HuH-7 (cell line): ENCODE measurements around the gene KIDINS220.

Experiments used
- DNase-seq: peaks from one replicate; pipeline ENCODE4 v3.0.0; 2011; ENCODE audit warnings: low spot score

The KIDINS220 gene

DNA sequence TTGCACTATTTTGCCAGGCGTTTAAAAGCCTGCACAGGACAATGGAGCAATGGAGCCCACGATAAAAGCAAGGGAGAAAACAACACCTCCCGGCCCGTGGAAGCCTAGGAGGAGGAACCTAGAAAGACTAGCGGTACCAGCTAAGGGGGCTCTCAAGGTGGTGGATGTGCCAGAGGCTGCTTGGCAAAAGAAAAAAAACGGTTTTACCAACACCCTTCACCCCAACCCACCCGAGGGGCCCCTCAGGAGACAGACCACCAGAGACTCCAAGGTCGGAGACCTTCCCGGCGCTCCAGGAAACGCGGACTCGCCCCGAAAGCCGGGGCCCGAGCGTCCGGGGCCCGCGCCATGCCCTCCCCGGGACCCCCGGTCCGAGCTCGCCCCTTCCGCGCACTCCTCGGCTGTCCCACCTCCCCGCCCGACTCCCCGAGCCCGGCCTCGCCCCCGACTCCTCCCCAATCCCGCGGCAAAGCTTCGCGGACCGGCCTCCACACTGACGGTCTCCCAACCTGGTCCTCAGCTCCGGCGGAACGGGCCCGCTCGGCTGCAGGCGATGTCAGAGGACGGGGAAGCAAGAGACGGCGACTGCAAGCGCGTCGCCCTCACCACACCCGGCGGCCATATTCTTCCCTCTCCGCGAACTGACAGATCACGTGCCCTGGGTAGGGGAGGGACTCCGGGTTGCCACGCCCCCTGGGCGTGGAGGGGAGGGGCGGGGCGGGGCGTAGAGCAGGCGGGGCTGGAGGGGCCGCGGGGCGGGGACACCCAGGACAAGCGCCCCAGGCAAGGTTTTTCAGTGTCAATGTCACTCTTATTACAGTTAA, at the start of gene KIDINS220:
Gene KIDINS220 (minus strand): TSS at position 643 of the 824 bp plus-strand sequence. CDS start 10,520 bp downstream, outside the sequence.
- DNase-seq, result peak; percentile 88

DNA sequence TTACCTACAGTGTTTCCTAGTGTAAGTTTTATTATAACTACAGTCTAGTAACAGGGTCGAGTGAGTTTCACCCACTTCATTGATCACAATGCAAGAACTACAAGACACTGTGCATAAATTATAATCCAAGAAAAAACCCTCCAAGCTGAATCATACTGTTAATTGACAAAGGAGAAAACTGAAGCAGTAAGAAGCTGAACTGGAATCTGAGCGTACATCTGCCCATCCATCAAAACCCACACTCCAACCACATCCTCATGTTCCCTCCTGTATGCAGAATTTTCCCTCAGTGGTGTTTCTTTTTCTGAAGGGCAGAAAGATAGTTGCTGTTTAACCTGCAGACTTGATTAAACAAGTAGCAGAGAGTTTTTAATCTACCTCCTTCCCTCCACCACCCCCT, 49.5 kb upstream of the KIDINS220 start:
- no peak for DNase-seq

DNA sequence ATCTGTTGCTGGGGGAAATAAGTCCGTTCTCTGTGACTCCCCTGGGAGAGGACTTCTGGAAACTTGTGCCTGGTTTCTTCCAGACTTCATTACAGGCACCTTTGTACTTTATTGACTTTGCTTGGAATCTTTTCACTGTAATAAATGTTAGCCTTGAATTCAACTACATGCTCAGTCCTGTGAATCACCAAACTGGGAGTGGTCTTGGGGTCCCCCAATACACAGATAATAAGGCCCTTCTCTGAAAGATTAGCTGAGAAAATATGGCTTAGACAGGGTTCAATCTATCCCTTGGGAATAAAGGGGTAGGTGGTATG, 48.7 kb upstream of the KIDINS220 start:
- DNase-seq, result no peak

DNA sequence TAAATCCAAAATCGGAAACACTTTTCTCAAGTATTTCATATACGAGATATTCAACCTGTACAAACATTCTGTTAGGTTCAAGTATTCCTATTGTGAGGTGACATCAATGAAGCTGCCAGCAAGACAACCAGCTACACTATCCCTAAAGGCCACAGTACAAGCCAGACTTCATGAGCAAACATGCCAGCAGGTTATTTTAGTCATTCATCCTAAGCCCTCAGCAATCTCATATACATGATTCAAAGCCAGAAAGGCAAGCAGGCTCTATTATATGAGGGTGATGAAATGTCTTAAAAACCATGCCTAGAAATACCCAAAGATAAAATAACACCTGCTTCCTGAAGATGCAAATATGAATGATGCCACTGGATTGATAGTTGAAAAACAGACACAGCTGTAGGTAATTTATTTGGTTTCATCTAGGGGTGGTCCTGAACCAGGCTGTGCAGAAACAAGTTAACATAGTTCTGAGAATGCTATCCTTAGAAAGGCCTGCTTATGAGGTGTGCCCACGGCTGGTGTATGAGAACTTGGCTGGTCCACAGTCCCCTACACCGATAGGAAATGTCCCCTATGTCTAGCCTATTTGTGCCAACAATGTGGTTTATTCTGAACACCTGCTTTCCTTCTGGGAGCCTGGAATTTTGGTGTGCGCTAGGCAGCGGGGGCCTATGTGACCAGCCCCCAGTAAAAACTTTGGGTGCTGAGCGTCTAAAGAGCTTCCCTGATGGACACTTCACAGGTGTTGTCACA, 48.2 kb upstream of the KIDINS220 start:
- no peak for DNase-seq

DNA sequence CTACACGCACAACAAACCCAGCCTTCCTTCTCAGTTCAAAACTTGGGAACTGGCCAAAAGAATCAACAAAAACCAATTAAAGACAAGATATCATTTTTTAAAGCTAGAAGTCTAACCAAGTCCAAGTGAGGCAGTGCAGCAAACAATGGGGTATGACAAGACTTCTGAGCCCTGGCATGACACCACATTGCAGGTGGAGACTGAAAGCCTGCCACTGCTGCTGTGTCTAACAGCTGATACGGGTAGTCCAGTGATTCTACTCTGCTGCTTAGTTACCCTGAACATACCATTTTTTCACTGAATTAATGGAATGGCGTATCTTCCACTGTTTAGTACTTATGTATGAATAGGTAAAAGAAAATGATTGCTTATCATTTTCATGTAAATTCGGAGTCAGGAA, 47.4 kb upstream of the KIDINS220 start:
- DNase-seq, result no peak

DNA sequence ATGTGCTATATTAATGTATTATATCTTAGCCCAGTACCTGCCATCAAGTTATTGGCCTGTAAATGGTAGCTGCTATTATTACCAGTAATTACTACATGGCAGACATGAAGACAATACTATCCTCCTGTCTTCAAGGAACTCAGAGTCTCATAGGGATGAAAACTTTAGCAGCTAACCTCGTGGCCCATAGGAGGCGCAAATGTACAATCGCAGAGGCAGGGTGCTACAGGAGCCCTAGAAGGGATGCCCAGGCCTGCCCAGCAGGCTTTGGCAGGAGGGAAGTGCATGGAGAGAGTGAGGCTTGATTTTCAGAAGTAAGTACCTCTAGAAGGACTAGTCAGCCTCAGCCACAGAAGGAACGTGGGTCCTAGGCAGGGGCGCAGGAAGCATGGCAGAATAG, 44.7 kb upstream of the KIDINS220 start:
- peak; percentile 12 for DNase-seq

DNA sequence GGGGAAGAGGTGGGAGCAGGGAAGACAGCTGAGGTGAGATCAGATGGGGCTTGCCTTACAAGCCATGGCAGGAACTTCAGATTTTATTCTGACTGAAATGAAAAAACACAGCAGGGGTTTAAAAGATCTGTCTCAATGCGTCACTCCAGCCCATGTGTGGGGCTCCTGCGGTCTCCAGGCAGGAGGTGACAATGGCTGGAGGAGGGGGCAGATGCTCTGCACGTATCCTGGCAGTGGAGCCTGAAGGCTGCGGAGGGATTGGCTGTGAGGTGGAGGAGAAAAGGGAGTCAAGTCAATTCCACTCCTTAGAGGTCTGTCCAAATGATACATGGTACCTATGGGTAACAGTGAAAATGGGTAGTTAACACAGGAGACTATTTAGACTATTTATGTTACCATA, 40.5 kb upstream of the KIDINS220 start:
- no peak for DNase-seq

DNA sequence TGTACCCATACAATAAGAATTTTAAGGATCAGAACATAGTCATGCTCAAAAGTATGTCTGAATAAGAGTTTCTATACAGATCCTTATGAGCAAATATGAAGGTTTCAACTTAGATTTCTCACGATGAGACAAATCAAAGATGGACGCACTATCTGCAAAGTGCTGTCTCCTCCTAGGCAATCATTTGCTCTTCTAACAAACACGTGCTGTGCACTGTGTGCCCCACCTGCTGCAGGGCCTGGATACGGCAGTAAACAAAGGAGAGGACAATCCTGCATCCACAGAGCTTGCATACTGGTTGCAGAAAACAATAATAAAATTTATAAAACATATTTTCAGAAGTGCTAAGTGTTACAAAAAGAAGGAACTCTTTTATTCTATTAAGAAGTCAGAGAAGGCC, 39.9 kb upstream of the KIDINS220 start:
- no peak for DNase-seq

DNA sequence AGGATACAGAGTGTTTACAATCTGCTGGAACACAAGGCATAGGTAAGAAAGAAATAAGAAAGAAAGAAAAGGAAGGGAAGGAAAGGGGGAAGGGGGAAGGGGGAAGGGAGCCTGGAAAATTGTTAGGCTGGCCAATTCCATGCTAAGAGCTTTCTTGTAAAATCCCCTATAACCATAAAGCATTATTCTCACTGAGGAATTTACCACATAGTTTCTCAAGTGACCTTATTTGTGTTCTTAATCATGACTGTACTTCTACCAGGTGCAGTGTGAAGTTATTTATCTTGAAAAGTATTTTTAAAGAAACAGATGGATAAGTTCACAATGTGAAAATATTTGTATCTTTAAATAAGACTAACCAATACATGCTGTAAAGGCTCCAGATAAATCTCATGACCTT, 39.2 kb upstream of the KIDINS220 start:
- DNase-seq, result no peak

DNA sequence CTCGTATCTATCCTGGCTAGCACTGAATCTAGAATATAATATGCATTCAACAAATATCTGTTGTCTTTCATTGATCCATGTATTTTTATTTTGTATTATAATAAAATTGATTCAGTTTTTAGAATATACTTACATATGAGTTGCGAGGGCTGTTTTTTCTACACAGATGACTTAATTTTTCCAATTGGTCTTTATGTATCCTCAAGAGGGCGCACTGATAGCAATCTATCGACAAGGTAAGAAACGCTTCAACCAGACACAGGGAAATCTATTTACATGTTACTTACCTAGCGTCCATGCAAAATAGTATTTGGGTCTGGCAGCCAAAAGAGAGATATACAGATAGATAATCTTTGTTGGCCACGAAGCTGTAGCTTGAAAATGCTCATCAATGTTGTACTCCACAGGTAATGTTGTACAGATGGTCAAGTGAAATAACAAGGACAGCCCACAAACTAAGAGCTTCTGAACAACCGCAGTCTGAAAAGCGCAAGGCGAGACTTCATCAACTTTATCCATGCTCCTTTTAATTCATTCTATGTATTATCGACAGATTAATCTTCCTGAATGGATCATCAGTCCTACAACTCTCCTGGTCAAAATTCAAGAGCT, 35.5 kb upstream of the KIDINS220 start:
- peak; percentile 32 for DNase-seq

DNA sequence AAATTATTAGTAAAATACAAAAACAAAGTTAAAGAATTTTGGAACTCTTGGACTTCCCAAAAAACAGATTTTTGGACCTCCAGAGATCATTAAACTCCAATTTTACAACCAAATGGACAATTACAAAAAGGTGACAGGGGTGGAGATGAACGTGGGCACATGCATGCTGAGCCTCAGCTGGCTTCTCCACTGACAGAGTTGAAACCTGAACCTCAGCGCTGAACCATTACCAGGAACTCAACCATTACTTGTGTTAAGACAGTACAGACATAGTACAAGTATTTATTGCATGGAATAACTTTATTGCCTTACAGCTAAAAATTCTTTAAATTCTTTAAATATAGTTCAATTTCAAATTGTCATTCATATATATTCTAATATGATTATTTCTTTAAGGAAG, 33.0 kb upstream of the KIDINS220 start:
- no peak for DNase-seq

DNA sequence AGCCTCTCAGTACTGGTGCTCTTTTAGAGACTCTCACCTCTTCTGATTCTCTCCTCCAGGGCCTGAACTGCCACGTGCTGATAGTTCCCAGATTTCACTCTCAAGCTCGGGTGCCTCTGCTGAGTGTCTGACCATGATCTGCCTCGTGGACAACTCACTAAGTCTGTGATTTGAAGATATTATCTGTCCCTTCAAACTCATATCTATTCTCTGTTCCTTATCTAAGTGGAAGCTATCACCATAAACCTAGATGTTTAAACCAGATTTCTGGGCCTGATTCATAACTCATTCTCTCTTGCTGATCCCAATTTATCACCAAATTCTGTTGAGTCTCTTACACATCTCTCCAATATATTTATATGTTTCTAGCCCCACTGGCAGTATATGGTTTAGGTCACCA, 29.9 kb upstream of the KIDINS220 start:
- DNase-seq, result no peak

DNA sequence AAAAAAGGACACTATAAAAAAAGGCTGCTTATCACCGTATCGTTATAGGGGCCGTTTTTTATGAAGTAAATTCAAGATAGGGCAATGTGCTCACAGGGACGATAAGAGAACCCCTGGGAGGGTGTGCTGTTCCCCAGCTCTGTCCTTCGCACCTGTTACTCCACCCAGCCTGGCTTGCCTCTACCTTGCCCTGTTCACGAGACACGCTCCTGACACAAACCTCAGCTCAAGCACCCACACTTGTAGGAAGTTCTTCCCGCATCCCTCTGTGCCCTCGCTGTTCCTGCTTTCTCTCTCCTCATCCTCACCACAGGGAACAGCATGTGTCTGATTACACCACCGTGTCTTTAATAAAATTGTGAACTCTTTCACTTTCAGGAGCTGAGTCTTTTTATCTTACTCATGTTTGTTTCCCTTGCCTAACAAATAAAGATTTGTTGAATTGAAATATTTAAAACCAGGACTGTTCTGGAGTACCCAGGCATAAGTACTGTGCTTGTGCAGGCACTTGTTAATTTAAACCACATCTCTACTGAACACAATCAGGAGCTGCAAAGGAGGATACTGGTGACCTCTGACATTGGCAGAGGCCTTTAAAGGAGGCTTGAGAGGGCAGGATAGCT, 26.0 kb upstream of the KIDINS220 start:
- no peak for DNase-seq

DNA sequence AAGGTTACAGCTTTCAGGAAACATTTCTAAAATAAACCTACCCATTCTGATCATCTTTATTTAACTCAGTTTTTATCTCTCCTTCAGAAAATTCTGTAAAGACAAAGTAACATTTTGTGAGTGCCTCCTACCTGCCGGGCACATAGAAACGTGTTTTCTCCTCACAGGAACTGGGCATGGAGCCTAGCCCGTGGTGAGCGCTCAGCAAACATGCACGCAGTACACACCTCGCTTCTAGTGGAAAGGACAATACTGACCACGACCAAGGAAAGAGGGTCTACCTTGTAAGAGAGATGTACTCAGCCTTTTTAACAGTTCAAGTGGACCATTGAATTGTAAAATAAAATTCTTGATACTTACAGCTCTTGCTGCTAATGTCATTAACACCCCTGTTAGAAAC, 24.8 kb upstream of the KIDINS220 start:
- DNase-seq, result no peak

DNA sequence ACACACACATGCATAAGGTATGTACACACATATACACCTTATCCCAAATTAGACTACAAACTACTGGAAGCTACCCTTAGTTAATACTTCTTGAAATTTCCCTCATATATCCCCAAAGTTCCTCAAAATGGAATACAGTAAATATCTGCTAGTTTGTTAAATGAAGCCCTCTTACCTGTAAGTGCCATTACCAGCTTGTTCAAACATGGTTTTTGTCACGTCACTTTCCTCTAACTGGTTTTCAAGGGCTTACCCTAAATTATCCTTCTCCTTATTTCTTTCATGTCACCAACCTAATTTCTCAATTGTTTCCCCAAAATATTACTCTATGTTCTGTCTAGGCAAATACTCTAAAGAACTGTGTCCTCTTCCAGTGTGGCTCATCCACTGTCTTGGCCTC, 24.4 kb upstream of the KIDINS220 start:
- DNase-seq, result no peak

DNA sequence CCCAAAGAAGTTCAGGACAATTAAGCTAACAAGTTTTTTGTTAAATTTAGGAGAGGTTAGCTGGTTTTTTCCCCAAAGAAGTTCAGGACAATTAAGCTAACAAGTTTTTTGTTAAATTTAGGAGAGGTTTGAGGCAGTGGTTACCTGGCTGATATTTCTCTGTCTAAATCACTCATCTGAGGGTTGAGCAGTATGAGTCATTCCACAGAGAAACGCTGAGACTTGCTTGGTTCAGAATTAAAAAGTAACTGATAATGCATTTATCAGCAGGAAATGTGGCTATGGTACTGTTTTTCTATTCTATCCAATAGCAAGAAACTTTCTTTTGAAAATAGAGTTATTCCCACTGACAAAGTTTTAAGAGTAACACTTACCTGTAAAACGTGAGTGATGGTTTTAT, 22.8 kb upstream of the KIDINS220 start:
- DNase-seq, result no peak

DNA sequence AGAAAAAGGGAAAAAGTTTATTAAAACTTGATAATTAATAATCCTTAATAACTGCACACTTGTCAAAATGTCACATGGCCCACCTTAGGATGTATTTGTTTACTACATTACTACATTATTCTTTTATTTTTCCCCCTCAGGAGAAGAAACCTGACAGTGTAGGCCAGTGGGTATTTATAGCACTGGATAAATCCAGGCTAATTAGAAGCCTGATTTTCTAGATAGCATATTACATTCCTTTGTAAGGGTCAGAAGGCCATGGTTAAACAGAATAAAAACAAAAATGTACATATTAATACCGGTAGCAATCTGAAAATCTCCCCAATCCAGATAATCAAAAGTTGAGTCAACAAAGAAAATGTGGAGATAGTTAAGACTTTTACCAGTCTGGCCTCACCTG, 21.5 kb upstream of the KIDINS220 start:
- no peak for DNase-seq

DNA sequence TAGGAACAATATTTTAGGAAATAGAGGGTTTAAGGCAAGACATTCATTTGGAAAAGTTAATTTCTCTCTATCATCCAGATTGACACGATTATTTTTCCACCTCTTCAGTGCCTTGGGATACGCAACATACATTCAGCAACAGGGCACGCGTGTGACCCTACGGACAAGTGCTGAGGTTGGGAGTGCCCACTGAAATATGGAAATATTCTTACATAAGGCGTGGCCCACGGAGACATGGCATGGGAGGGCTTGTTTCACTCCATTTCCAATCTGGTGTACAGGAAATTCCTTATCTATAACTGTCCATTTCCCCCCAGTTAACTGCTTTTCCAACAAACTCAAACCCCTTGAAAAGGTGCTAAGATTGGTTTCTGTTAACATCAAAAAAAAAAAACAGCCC, 20.9 kb upstream of the KIDINS220 start:
- no peak for DNase-seq

DNA sequence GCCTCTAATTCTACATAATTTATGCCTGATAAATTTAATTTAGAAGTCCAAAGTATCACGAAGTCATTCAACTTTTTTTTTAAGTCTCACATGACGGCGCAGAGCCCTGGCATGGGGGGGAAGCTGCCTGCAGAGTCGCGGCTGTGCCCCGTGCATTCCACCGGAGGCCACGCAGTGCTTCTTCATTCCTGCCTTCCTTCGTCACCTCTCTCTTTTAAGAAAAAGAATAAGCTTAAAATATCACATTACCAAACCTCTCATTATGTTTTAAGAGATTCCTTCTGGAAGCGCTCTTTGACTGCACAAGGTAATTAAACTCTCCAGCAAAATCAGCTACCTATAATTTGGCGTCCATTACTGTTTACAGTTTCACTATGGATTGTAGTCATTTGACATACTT, 20.3 kb upstream of the KIDINS220 start:
- DNase-seq, result no peak

DNA sequence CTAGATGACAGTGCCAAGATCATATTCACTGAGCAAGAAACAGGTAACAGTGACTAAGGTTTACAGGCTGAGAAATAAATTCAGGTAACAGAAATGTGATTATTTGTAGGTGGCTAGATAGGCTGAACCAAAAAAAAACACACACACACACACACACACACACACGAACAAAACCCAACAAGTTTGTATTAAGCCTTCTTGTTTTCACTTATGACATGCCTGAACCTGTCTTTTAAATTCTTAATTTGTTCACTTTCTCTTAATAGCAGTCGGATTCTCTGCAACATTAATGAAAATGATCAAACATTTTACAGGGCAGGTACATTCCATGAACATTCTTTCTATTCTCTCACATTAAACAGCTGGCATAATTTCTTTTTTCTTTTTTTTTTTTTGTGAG, 18.8 kb upstream of the KIDINS220 start:
- DNase-seq, result no peak

DNA sequence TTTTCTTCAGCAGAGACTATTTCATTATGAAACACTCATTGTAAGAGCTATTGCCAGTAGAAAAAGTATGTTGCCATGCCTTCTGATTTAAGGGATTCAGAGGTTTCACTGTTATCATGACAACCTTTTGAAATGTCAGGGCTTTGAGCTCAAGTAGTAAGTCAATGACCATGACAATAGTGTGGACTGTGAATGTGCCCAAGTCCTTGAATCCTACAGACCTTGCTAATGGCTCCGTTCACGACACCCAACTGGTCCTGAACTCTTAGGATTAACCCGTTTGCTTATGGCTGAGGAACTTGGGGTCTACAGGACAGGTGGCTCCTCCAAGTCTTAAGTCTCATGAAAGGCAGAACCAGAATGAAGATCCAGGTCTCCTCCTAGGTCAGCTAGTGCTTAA, 17.6 kb upstream of the KIDINS220 start:
- no peak for DNase-seq

DNA sequence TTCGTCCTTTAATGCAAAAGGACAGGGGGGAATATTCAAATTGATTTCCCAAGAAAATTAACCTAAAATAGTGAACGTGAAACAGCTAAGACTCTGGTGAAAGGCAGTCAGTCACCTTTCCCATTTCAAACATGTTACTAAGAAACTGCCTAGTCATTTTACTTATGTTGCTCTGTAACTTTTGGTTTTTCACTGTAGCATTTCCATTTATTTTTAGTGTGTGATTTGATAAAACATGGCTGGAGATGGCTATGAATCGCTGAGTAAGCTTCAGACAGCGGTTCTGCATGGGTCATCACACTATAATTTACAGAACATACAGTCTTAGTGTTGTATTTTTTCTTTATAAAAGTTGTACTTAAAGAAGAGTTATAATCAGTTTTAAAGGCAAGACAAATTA, 16.0 kb upstream of the KIDINS220 start:
- no peak for DNase-seq
